B cell (primary cell): ENCODE data around the gene ATP11A. TPM values are rescaled to one million over a fixed set of nuclear protein-coding genes. Genes with fewer than 3 reads are reported as not detected.

Source experiments
- ATAC-seq: fragments of 200-7000 bp; cut with Tn5 transposase; one replicate; pipeline ENCODE4 v1.10.0; 2021; ENCODE audit warnings: low read depth, mild to moderate bottlenecking, moderate number of reproducible peaks, moderate library complexity
- CTCF ChIA-PET: fragments of 350-600 bp; sonication (Branson Sonifier 250); formaldehyde crosslinking; loops from one replicate; lab custom pipeline; 2021; ENCODE audit warnings: antibody characterized with exemption, inconsistent platforms; lab: Charles Lee
- POLR2A ChIA-PET: fragments of 350-600 bp; sonication (Branson Sonifier 250); formaldehyde crosslinking; loops from one replicate; lab custom pipeline; 2021; ENCODE audit warnings: antibody characterized with exemption; lab: Charles Lee
- DNase-seq: peaks from one replicate; pipeline ENCODE4 v3.0.0; 2013
- H2AFZ ChIP-seq: 2 replicates; pipeline ENCODE4 v1.6.1; 2012; ENCODE audit warnings: mild to moderate bottlenecking, low read depth, low read length; ENCODE audit not compliant: insufficient read depth, poor library complexity, severe bottlenecking
- H3K27ac ChIP-seq, 2 donors: 1 replicate in 1 of 2; 2 replicates in 1 of 2; pipeline ENCODE4 v1.5.1; 2012 to 2013; ENCODE audit warnings: low read length in 2 of 2, mild to moderate bottlenecking in 2 of 2, moderate library complexity in 1 of 2
- H3K27me3 ChIP-seq, 4 experiments: fragments of 200-600 bp in 1 of 4; sonication (generic) in 1 of 4; replicated peaks in 1 of 4; 1 replicate in 2 of 4; 2 replicates in 2 of 4; pipeline versions ENCODE4 v1.6.1 to v1.7.0; 2013 to 2016; ENCODE audit warnings: low read length in 3 of 4, mild to moderate bottlenecking in 2 of 4, mixed read lengths in 1 of 4, moderate library complexity in 1 of 4; ENCODE audit not compliant: insufficient read depth in 4 of 4, control insufficient read depth in 3 of 4; ENCODE audit errors: control extremely low read depth in 1 of 4
- H3K36me3 ChIP-seq, 2 experiments: replicated peaks in 1 of 2; 1 replicate in 1 of 2; 2 replicates in 1 of 2; pipeline versions ENCODE4 v1.6.1 to v1.7.1; 2013; ENCODE audit warnings: low read length in 1 of 2; ENCODE audit not compliant: insufficient read depth in 2 of 2, control insufficient read depth in 1 of 2; ENCODE audit errors: control extremely low read depth in 1 of 2, extremely low read depth in 1 of 2
- H3K4me1 ChIP-seq, 2 donors: fragments of 200-600 bp in 1 of 2; sonication (generic) in 1 of 2; 1 replicate in 1 of 2; 2 replicates in 1 of 2; pipeline versions ENCODE4 v1.5.1 to v1.6.1; 2013 to 2017; ENCODE audit warnings: low read length in 2 of 2; ENCODE audit not compliant: control insufficient read depth in 2 of 2, insufficient read depth in 2 of 2
- H3K4me2 ChIP-seq: replicated peaks from 2 replicates; pipeline ENCODE3; 2012; ENCODE audit warnings: mild to moderate bottlenecking, low read depth, low read length; ENCODE audit not compliant: poor library complexity, severe bottlenecking
- H3K4me3 ChIP-seq, 5 experiments: fragments of 200-600 bp in 1 of 5; sonication (generic) in 1 of 5; 1 replicate in 3 of 5; 2 replicates in 2 of 5; pipeline versions ENCODE4 v1.5.1 to v1.7.0; 2011 to 2016; ENCODE audit warnings: low read length in 4 of 5, mild to moderate bottlenecking in 4 of 5, low read depth in 2 of 5, control low read depth in 1 of 5, moderate library complexity in 1 of 5; ENCODE audit not compliant: insufficient read depth in 1 of 5; ENCODE audit errors: control extremely low read depth in 1 of 5, extremely low read depth in 1 of 5
- H3K79me2 ChIP-seq: fragments of 200-600 bp; sonication (generic); one replicate; pipeline ENCODE4 v1.6.0; 2016; ENCODE audit warnings: low read length; ENCODE audit not compliant: control insufficient read depth, insufficient read depth
- H3K9ac ChIP-seq: fragments of 200-600 bp; sonication (generic); 2 replicates; pipeline ENCODE4 v1.6.1; 2017; ENCODE audit warnings: mild to moderate bottlenecking, low read length, moderate library complexity
- H3K9me3 ChIP-seq, 3 donors: one replicate each; pipeline versions ENCODE4 v1.6.1 to v1.7.1; 2013; ENCODE audit warnings: low read length in 2 of 3; ENCODE audit not compliant: control insufficient read depth in 2 of 3, insufficient read depth in 1 of 3; ENCODE audit errors: control extremely low read depth in 1 of 3
- H4K20me1 ChIP-seq: 2 replicates; pipeline ENCODE4 v1.6.0; 2012; ENCODE audit warnings: mild to moderate bottlenecking, low read length; ENCODE audit not compliant: insufficient read depth, control insufficient read depth, poor library complexity, severe bottlenecking
- H3K27ac Mint-ChIP-seq: one replicate; pipeline ENCODE4 v1.8.0; 2021; ENCODE audit warnings: mixed read lengths
- H3K27me3 Mint-ChIP-seq: one replicate; pipeline ENCODE4 v1.8.0; 2021; ENCODE audit warnings: mixed read lengths
- H3K4me1 Mint-ChIP-seq: one replicate; pipeline ENCODE4 v1.8.0; 2021; ENCODE audit warnings: mixed read lengths
- H3K4me3 Mint-ChIP-seq: one replicate; pipeline ENCODE4 v1.8.0; 2021; ENCODE audit warnings: mixed read lengths
- H3K9me3 Mint-ChIP-seq: one replicate; pipeline ENCODE4 v1.8.0; 2022; ENCODE audit warnings: mixed read lengths; ENCODE audit not compliant: insufficient read depth
- EZH2 ChIP-seq: IDR thresholded peaks from 2 replicates; pipeline ENCODE4 v1.6.1; 2012; ENCODE audit warnings: borderline replicate concordance, low read depth, mild to moderate bottlenecking, moderate library complexity, low read length; ENCODE audit not compliant: insufficient read depth, poor library complexity, severe bottlenecking
- WGBS: methylation state at CpG from one replicate; pipeline ENCODE4 v1.1.5; 2013; ENCODE audit warnings: missing lambda C conversion rate; ENCODE audit not compliant: insufficient coverage; 5-methylcytosine and 5-hydroxymethylcytosine counted together
- intact Hi-C: fragments of 100-400 bp; cut with micrococcal nuclease; formaldehyde crosslinking; loops from one replicate; pipeline ENCODE4 v1.10.0; 2022
- polyA plus RNA-seq: library from polyadenylated mRNA; depleted of rRNA; stranded (reverse); fragments of >200 nt; gene quantifications from 2 replicates; pipeline ENCODE4 v1.2.3, GENCODE V29; 2012
- total RNA-seq, 2 donors: library from RNA; stranded (reverse); fragments of 120-200 nt in 1 of 2; gene quantifications; 1 replicate in 1 of 2; 2 replicates in 1 of 2; pipeline versions ENCODE4 v1.2.3 to v1.2.4, GENCODE V29; 2013 to 2022
- TF ChIP-seq, protein P1 (sequence below): fragments of 200-600 bp; IDR thresholded peaks from one replicate; pipeline ENCODE4 v1.8.0; 2022; ENCODE audit warnings: antibody characterized with exemption, mild to moderate bottlenecking

The ATP11A gene
- total and polyA plus RNA-seq, 2 donors (not counting 1 experiment from before 2014, with no cell fraction given): 36.9 to 60.3 TPM

- Mint-ChIP-seq H3K4me3 (no peak overlapping the region), H3K27me3 (peaks cover 39% of the 10 kb centered on the region), H3K27ac (no peak overlapping the region), H3K9me3 (no peaks in the 10 kb centered on the region), H3K4me1 (peaks cover 12% of the 10 kb centered on the region)
- ATAC-seq: no peak
- Histone ChIP-seq H3K4me2 (no peak overlapping the region), H3K79me2 (no peaks in the 10 kb centered on the region), H3K36me3 (no peaks in the 10 kb centered on the region), H3K4me1 (peaks cover 6 to 12% of the 10 kb centered on the region in 2 donors), H3K4me3 (no peak overlapping the region), H3K27me3 (peaks cover 0 to 26% (median 7%) of the 10 kb centered on the region in 4 experiments), H3K27ac (no peak overlapping the region), H3K9ac (no peak overlapping the region), H2AFZ (no peak overlapping the region), H3K9me3 (peaks cover 0 to 3% (median 0%) of the 10 kb centered on the region in 3 donors), H4K20me1 (no peaks in the 10 kb centered on the region)
- ChIA-PET CTCF (no interaction called here), POLR2A (no interaction called here)
- TF ChIP-seq EZH2: no peak
- TF ChIP-seq, protein P1, sequence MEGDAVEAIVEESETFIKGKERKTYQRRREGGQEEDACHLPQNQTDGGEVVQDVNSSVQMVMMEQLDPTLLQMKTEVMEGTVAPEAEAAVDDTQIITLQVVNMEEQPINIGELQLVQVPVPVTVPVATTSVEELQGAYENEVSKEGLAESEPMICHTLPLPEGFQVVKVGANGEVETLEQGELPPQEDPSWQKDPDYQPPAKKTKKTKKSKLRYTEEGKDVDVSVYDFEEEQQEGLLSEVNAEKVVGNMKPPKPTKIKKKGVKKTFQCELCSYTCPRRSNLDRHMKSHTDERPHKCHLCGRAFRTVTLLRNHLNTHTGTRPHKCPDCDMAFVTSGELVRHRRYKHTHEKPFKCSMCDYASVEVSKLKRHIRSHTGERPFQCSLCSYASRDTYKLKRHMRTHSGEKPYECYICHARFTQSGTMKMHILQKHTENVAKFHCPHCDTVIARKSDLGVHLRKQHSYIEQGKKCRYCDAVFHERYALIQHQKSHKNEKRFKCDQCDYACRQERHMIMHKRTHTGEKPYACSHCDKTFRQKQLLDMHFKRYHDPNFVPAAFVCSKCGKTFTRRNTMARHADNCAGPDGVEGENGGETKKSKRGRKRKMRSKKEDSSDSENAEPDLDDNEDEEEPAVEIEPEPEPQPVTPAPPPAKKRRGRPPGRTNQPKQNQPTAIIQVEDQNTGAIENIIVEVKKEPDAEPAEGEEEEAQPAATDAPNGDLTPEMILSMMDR: no peak
- WGBS: 98% methylated on average over 15 of the region's 15 CpGs
- intact Hi-C loops: no loop called here
- no peak for DNase-seq
These were observed 236.2 kb downstream of the ATP11A start for GRCh38 chr13:112926003-112926402.

DNA sequence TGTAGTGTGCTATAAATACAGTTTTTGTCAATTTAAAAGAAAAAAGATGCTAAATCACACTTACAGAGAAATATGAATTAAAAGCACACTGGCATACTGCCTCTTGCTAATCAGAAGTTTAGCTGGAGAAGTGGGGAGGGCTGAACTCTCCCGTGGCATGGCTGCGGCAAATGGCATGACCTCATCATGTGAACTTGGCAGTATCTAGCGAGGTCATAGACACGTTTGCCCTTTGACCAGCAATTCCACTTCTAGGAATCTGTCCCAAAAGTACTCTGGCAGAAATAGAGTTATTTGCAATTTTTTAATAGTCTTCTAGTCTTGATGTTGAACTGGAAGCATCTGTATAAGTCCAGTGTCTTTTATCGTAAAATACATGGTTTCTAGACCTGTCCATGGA lies 237.2 kb downstream of the ATP11A start:
- Mint-ChIP-seq H3K27me3 (peaks cover 45% of the 10 kb centered on the region), H3K9me3 (no peaks in the 10 kb centered on the region)

More for the DNA sequence above, 237.2 kb downstream of the ATP11A start:
- Mint-ChIP-seq H3K27ac (no peak overlapping the region), H3K4me1 (peaks cover 12% of the 10 kb centered on the region), H3K4me3 (no peak overlapping the region)
- no peak overlapping the region for H2AFZ ChIP-seq
- no peak overlapping the region for H3K4me2 ChIP-seq
- no peak for TF ChIP-seq EZH2
- TF ChIP-seq, protein P1: no peak
- H3K27ac ChIP-seq: no peak overlapping the region
- no peaks in the 10 kb centered on the region for H3K79me2 ChIP-seq
- H3K36me3 ChIP-seq: no peaks in the 10 kb centered on the region
- peaks cover 0 to 3% (median 0%) of the 10 kb centered on the region in 3 donors for H3K9me3 ChIP-seq
- CTCF ChIA-PET: no interaction called here
- no peak overlapping the region for H3K4me3 ChIP-seq
- ATAC-seq: no peak
- peaks cover 6 to 12% of the 10 kb centered on the region in 2 donors for H3K4me1 ChIP-seq
- no peaks in the 10 kb centered on the region for H4K20me1 ChIP-seq
- intact Hi-C loops: no loop called here
- DNase-seq: no peak
- WGBS: 100% methylated on average over 3 of the region's 5 CpGs
- no peak overlapping the region for H3K9ac ChIP-seq
- peaks cover 0 to 26% (median 7%) of the 10 kb centered on the region in 4 experiments for H3K27me3 ChIP-seq
- POLR2A ChIA-PET: no interaction called here
